Measurements from ENCODE around the gene TSC2. TPM values are rescaled to one million over a fixed set of nuclear protein-coding genes. Genes with fewer than 3 reads are reported as not detected.

The TSC2 gene
- total RNA-seq, 1 experiment from 2014 or later: 109 TPM

GRCh38 chr16:2091547-2092255, 43.9 kb downstream of the TSC2 start:
- BruUV-seq (replicated peaks): no TSS peak
- Histone ChIP-seq H3K4me3 (ENCODE audit: low read depth, low read length) (peak overlapping the region; percentile 62), H3K27me3 (replicated peaks; ENCODE audit: control insufficient read depth, insufficient read depth, low read length) (no peaks in the 10 kb centered on the region), H3K9me3 (no peaks in the 10 kb centered on the region), H3K36me3 (ENCODE audit: control insufficient read depth, insufficient read depth, low read length) (no peaks in the 10 kb centered on the region; the same call in 1 of the 2 replicates), H3K4me1 (peaks cover 22% of the 10 kb centered on the region)
- TF ChIP-seq CTCF (IDR thresholded peaks at IDR 0.05; ENCODE audit: insufficient read depth in 1 of 2, low read depth in 1 of 2, low read length in 1 of 2, severe bottlenecking in 1 of 2, unreplicated experiment in 1 of 2): no peak
- ChIA-PET POLR2A (interaction anchor here (0.5 to 2.0 kb wide), 5 partner anchors 63 to 1739 kb away, joined by 3 to 12 read pairs (median 4); partner anchors contain the start of genes AXIN1, ECI1, RPS2 and TRAF7), CTCF (interaction anchor here (1.2 to 2.1 kb wide), 2 partner anchors 49 to 69 kb away, joined by 6 to 12 read pairs; no protein-coding TSS in a partner anchor)
- Mint-ChIP-seq H3K27ac (ENCODE audit: unreplicated experiment) (no peak overlapping the region), H3K27me3 (ENCODE audit: insufficient read depth, unreplicated experiment) (no peaks in the 10 kb centered on the region), H3K9me3 (ENCODE audit: unreplicated experiment) (no peaks in the 10 kb centered on the region), H3K4me3 (ENCODE audit: unreplicated experiment) (peak overlapping the region; percentile 70), H3K4me1 (ENCODE audit: low read depth, unreplicated experiment) (no peaks in the 10 kb centered on the region), H3K36me3 (ENCODE audit: insufficient read depth, unreplicated experiment) (peaks cover 68% of the 10 kb centered on the region)
- peak in 1 of 2 experiments; percentile 38 for DNase-seq
- intact Hi-C loops (cut with micrococcal nuclease; ENCODE audit: unreplicated experiment): loop anchor here (1.0 to 2.0 kb wide), 2 partner anchors 35 to 68 kb away; no protein-coding TSS in a partner anchor

GRCh38 chr16:2092256-2092620, 44.5 kb downstream of the TSC2 start:
- peaks cover 22% of the 10 kb centered on the region for H3K4me1 ChIP-seq
- peak in 1 of 2 experiments; percentile 28 for DNase-seq
- peak overlapping the region; percentile 62 for H3K4me3 ChIP-seq (ENCODE audit: low read depth, low read length)
- no peaks in the 10 kb centered on the region; the same call in 1 of the 2 replicates for H3K36me3 ChIP-seq (ENCODE audit: control insufficient read depth, insufficient read depth, low read length)
- intact Hi-C loops (cut with micrococcal nuclease; ENCODE audit: unreplicated experiment): no loop called here
- Mint-ChIP-seq H3K27me3 (ENCODE audit: insufficient read depth, unreplicated experiment) (no peaks in the 10 kb centered on the region), H3K9me3 (ENCODE audit: unreplicated experiment) (no peaks in the 10 kb centered on the region), H3K27ac (ENCODE audit: unreplicated experiment) (no peak overlapping the region), H3K36me3 (ENCODE audit: insufficient read depth, unreplicated experiment) (peaks cover 68% of the 10 kb centered on the region), H3K4me1 (ENCODE audit: low read depth, unreplicated experiment) (no peaks in the 10 kb centered on the region), H3K4me3 (ENCODE audit: unreplicated experiment) (peak overlapping the region; percentile 70)
- no peaks in the 10 kb centered on the region for H3K27me3 ChIP-seq (replicated peaks; ENCODE audit: control insufficient read depth, insufficient read depth, low read length)
- no peaks in the 10 kb centered on the region for H3K9me3 ChIP-seq
- BruUV-seq (replicated peaks): no TSS peak
- CTCF ChIA-PET: interaction anchor here (1.2 to 2.1 kb wide), 2 partner anchors 48 to 70 kb away, joined by 6 to 12 read pairs; no protein-coding TSS in a partner anchor
- POLR2A ChIA-PET: interaction anchor here (0.5 to 2.0 kb wide), 4 partner anchors 63 to 1740 kb away, joined by 3 to 12 read pairs (median 4); partner anchors contain the start of genes AXIN1, RPS2 and TRAF7
- no peak for TF ChIP-seq CTCF (IDR thresholded peaks at IDR 0.05; ENCODE audit: insufficient read depth in 1 of 2, low read depth in 1 of 2, low read length in 1 of 2, severe bottlenecking in 1 of 2, unreplicated experiment in 1 of 2)

- Mint-ChIP-seq H3K27ac (ENCODE audit: unreplicated experiment) (no peak overlapping the region), H3K27me3 (ENCODE audit: insufficient read depth, unreplicated experiment) (no peaks in the 10 kb centered on the region), H3K36me3 (ENCODE audit: insufficient read depth, unreplicated experiment) (peaks cover 65% of the 10 kb centered on the region), H3K9me3 (ENCODE audit: unreplicated experiment) (no peaks in the 10 kb centered on the region), H3K4me3 (ENCODE audit: unreplicated experiment) (peak overlapping the region; percentile 70), H3K4me1 (ENCODE audit: low read depth, unreplicated experiment) (no peaks in the 10 kb centered on the region)
- BruUV-seq (replicated peaks): no TSS peak
- intact Hi-C loops (cut with micrococcal nuclease; ENCODE audit: unreplicated experiment): no loop called here
- TF ChIP-seq CTCF (IDR thresholded peaks at IDR 0.05; ENCODE audit: insufficient read depth in 1 of 2, low read depth in 1 of 2, low read length in 1 of 2, severe bottlenecking in 1 of 2, unreplicated experiment in 1 of 2): no peak
- ChIA-PET CTCF (interaction anchor here (1.2 kb wide), 1 partner anchor 48 kb away, joined by 6 read pairs; no protein-coding TSS in a partner anchor), POLR2A (interaction anchor here (1.0 kb wide), 1 partner anchor 62 kb away, joined by 3 read pairs; the partner anchor contains the start of gene TRAF7)
- no peaks in the 10 kb centered on the region for H3K27me3 ChIP-seq (replicated peaks; ENCODE audit: control insufficient read depth, insufficient read depth, low read length)
- H3K4me3 ChIP-seq (ENCODE audit: low read depth, low read length): no peak overlapping the region
- no peak for DNase-seq
- no peaks in the 10 kb centered on the region; the same call in 1 of the 2 replicates for H3K36me3 ChIP-seq (ENCODE audit: control insufficient read depth, insufficient read depth, low read length)
- H3K9me3 ChIP-seq: no peaks in the 10 kb centered on the region
- peaks cover 22% of the 10 kb centered on the region for H3K4me1 ChIP-seq
Observed at GRCh38 chr16:2092866-2093265, 45.1 kb downstream of the TSC2 start.
